Esophagus mucosa (tissue), 1 donor: Measurements from ENCODE around the gene TSEN15. TPM values are rescaled to one million over a fixed set of nuclear protein-coding genes. Genes with fewer than 3 reads are reported as not detected.
A peak's percentile ranks its signal among the peaks of the same experiment; 100 is the strongest.
"Not testable (repeated sequence)": the region's sequence is repeated elsewhere in the genome, so short reads cannot be mapped to it uniquely, and the experiment has no call there.

Source experiments
- ATAC-seq: fragments of 200-7000 bp; cut with Tn5 transposase; one replicate; pipeline ENCODE4 v1.9.1; 2020
- total RNA-seq: library from RNA; stranded (reverse); gene quantifications from one replicate; pipeline ENCODE4 v1.2.4, GENCODE V29; 2023
- donor health status: DM: yes; HTN: yes; CAD: no.

Gene TSEN15
- total RNA-seq, 1 donor from 2014 or later = 19.1 TPM

DNA sequence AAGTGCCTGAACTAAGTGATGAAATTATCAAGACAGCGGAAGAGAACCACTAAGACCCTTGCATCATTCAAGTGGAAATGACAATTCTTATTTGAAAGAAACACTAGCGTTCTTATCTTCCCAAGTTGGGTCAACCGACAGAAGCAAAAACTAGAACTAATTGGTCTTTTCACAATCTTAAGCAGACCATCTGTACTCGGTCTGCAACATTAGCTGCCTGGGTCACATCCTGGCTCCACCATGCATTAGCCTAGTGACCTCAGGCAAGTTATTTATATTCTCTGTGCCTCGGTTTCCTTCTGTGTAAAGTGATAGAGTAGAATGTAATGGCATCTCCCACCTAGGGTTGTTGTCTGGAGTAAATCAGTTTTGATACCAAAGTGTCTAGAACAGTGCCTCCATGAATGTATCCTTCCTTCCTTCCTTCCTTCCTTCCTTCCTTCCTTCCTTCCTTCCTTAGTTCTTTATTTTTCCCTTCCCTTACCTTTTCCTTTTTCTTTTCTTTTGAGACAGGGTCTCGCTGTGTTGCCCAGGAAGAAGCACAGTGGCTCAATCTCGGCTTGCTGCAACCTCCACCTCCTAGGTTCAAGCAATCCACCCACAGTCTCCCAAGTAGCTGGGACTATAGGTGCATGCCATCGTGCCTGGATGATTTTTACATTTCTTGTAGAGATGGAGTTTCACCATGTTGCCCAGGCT is 20.0 kb upstream of the TSEN15 start:
- ATAC-seq = no peak

DNA sequence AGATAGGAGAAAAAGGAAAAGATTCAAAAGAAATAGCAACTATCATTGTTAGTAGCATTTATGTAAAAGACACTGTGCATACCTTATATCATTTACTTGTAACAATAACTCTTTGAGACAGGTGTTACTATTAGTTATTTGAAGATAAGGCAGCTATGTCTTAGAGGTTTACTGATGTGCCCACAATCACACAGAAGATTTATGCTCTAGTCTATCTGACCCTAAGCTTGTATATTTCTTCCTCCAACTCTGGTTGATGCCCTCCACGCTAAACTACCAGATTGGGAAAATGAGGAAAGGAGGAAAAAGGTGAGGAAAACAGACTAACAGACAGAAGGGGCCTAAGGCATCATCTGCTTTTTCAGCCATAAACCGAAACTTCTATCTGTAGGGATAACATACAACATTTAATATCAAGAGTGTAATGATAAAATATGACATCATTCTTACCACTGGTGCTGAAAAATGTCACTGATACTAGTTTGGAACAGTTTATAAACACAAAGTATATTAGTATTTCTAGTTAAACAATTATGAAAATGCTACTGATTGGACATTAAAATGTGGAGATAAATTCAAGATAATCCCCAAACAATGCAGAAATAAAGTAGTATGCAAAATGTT is 19.1 kb upstream of the TSEN15 start:
- no peak for ATAC-seq

DNA sequence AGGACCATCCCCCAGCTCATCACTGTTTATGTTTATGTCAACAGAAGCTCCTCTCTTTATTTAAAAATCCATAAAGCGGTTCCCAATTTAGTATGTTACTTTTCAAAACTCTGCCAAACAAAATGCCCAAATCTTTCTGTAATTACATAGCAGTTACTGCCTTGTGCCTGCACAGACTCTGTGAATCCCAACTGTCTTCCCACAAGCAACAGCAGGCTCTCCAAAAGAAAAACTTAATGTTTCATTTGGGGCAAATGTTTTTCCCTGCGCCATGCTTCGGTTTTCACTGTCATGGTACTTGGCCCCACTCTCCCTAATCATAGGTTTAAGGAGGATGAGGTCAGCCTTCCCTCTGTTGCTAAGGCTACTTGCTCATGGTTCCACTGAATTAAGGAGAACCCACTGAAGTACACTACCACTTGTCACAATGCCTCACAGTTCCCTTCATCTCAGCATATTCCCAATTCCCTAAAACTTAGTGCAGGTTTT is 18.6 kb upstream of the TSEN15 start:
- no peak for ATAC-seq

DNA sequence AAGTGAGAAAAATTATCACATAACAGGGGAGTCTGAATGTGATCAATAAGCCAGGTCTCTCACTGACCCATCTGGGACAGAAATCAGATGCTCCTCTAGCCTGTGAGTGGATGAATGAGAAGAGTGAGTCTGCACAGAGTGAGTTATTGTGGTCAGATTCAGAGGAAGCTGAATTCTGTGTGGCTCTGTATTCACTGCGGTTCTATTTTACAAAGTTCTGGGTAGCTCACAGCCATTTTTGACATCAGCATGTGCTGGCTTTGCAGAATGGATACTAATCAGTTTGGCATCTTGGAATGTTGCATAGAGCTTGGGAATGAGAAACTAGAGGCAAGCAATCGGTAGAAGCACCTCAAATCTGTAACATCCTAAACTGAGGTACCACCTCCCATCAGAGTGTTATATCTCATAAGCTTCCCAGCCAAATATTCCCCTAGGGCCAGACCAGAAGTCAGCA is 17.8 kb upstream of the TSEN15 start:
- no peak for ATAC-seq

DNA sequence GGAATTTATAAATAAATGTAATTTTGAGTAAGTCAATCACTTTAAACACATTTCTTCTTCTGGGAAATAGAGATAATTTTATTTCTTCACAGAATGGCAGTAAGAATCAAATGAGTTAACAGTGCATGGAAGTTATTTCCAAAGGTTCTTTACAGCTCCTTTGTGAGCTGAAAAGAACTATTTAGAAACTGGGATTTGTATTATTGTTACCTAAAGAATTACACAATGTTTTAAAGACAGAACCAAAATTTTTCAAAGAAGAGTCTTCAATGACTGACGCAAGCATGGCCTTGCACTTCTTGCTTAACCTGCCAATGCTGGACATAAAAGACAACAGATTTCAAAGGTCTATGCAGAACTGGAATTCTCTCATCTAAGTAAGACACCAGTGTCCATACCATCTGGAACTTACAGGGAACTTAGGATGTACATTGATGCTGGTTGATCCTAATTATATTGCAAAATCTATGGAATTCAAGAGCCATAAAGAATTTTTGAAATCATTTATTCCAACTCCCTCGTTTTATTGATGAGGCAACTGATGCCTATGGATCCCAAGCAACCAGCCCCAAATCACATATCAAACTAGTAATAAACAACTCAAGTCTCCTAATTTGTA is 16.7 kb upstream of the TSEN15 start:
- no peak for ATAC-seq

DNA sequence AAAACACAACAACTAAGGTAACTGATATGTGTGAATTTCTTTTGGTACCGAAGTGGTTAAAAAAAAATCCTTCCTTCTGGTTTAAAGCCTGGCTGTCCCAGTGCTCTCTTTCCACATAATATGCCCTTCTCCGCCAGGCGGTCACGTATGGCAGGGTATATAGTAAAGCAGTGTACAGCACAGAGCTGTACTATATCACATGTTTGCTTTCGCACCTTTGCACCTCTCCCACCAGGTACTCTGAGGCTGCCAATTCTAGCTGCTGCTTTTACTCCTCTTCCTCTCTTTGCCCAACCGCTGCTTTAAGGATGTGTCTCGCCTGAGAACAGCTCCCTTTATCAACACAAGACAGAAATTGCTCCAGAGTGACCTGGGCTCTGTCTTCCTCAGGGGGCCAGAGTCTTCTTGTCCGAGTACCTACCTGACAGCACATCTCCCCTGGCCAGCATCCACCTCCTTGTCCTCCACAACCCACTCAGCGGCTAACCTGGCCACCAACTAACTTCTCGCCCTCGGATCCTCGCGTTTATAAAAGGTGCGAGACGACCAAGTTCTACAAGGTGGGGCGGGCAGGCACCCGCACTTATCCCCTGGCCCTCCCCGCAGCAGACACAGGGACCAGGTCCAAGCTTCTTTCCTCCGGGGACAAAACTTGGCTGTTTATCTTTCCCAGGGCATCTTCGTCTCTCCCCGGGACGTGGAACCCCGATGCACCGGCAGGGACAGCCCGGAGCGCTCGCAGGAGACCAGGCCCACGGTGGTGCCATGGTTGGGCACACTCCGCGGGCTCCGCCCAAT is 15.6 kb upstream of the TSEN15 start:
- no peak for ATAC-seq

DNA sequence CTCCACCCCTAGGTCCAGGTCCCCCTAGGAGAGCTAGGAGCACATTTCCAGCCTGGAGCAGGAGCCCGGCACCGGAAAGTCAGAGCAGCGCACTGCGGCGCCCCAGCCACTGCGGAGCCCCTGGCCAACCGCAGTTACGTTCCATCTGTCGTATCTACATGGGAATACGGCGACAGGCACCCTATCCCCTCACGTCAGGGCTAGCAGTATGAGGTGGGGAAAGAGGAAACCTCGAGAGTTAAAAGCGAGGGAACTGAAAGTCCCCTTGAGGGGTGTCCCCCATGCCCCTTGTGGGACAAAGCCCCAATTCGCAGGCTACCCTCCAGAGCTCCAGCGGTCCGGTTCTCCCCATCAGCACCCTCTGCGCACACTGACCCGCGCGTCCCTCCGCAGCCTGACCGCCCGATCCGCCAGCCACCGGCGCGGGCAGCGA is 15.0 kb upstream of the TSEN15 start:
- ATAC-seq = peak; percentile 41

DNA sequence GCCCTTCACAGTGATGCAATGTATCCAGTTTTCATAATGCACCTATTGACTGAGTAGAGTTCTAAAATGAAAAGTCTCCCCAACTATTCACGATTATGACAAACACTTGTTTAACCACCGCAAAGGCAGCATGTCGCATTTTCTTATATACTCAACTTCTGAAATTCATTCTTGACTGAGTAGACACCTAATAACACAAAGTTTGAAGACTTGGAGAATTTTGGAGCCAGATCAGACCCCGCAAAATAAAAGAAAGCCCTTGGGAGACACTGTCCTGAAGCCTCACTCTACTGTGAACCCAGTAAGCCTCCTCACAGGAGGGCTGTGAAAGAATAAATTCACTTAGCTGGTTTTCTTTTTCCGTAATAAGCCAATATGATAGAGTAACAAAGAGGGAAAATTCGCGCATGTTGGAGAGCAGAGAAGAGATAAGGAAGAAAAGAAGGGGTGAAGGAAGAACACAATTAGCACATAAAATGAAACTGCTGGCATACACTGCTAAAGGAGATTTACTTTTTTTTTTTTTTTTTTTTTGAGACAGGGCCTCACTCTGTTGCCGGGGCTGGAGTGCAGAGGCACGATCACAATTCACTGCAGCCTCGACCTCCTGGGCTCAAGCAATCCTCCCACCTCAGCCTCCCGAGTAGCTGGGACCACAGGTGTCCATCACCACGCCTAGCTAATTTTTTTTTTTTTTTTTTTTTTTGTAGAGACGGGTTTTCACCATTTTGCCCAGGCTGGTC is 13.5 kb upstream of the TSEN15 start:
- ATAC-seq = no peak

DNA sequence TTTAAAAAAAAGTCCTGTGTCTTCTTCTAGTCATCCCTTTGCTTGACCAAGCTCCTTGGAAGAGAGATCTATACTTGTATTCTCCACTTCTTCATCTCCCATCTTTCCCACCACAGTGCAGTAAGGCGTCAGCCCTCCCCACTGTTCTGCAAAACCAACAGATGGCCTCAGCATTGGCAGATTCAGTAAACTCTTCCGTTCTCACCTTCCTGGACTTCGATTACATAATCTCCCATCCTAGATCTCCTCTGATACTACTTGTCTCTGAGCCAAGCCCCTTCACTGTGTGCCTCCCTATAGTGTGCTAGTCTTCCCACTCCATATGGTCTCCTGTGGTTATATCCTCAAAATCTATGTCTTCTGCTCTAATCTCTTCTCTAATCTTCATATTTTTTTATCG is 12.4 kb upstream of the TSEN15 start:
- ATAC-seq = no peak

DNA sequence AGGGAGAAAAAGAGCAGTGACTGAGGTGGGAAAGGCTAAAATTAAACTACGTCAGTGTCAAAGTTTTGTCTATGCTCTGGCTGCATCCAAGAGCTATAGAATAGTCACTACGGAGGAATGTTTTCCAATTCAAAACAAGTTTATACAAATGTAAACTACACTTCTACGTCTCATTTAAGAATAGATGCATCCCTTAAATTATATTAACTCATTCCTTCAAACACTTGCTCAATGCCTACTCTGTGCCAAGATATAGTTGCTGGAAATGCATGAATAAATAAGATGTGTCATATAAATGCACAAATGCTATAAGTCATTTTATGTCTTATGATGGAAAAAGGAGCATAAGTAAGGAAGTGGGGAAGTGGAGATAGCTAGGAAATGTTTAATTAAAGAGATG is 9.8 kb upstream of the TSEN15 start:
- no peak for ATAC-seq

DNA sequence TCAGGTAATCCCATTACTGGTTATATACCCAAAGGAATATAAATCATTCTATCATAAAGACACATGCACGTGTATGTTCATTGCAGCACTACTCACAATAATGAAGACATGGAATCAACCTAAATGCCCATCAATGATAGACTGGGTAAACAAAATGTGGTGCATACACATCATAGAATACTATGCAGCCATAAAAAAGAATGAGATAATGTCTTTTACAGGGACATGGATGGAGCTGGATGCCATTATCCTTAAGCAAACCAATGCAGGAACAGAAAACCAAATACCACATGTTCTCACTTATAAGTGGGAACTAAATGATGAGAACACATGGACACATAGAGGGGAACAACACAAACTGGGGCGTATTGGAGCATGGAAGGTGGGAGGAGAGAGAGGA is 8.2 kb upstream of the TSEN15 start:
- not testable (repeated sequence) for ATAC-seq

DNA sequence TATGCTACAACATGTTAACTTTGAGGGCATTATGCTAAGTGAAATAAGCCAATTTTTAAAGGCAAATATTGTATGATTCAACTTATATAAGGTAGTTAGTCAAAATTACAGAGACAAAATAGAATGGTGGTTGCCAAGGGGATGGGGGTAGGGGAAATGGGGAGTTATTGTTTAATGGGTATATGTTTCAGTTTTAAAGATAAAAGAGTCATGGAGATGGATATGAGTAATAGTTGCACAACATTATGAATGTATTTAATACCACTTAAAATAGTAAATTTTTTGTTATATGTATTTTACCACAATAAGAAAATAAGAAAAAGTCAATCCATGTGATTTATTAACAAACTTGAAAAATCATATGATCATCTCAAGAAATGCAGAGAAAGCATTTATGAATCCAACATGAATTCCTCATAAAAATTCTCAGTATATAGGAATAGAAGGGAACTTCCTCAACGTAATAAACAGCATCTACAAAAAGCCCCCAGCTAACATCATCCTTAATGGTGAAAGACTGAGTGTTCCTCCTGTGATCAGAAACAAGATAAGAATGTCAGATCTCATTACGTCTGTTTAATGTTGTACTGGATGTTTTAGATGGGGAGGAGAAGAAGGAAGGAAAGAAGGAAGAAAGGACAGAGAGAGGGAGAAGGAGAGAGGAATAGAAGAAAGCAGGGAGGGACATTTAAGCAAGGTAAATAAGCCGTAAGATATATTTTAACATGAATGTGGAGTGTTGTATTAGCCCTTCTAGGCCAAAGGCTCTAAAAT is 6.7 kb upstream of the TSEN15 start:
- no peak for ATAC-seq

DNA sequence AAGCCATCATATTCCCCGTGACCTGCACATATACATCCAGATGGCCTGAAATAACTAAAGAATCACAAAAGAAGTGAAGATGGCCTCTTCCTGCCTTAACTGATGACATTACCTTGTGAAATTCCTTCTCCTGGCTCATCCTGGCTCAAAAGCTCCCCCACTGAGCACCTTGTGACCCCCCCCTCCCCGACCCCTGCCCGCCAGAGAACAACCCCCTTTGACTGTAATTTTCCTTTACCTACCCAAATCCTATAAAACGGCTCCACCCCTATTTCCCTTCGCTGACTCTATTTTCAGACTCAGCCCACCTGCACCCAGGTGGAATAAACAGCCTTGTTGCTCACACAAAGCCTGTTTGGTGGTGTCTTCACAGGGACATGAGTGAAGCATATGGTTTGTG is 4.0 kb upstream of the TSEN15 start:
- not testable (repeated sequence) for ATAC-seq

DNA sequence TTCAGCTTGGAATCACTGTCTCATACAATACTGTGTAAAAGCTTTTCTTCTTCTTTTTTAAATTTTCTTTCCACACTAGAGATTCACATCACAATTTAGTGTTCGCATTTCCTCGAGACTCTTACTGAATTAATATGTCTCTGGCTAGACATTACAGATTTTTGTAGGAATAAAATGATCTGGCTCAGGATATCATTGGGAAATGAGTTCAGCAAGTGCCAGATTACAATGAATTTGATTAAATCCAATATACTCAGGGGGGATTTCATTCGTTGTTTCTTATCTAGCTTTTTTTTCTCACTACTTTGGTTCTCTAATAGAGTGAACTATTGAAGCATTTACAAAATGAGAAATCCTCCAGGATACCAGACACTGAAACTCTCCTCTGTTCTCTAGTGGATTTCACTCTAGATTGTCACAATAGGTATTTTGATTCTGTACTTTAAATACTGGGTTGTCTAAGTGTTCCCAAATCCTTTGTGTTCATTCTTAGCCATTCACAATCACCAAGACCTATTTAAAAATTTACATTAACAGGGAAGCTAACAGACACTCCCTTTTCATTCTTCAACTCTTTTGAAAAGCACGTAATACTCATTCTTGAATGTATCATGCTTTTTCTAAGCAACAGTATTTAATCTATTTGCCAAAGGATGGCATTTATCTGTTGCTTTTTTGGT is 2.8 kb upstream of the TSEN15 start:
- no peak for ATAC-seq

DNA sequence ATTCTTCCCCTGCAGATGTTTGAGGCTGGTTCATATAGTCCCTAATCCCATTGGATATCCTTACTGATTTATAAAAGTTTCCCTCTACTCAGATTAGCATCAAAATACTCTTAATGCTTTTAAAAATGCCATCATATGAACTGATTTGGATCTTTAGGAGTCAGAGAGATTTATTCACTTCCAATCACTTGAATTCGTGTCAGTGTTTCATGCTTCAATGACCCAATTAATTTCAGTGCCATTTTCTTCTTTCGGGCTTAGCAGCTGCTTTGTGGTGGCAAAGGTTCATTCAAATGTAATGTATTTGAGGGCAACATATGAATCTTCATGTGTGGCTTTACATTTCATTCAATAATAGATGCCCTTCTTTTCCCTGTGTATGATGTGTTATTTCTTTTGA is 2.2 kb upstream of the TSEN15 start:
- ATAC-seq = no peak

DNA sequence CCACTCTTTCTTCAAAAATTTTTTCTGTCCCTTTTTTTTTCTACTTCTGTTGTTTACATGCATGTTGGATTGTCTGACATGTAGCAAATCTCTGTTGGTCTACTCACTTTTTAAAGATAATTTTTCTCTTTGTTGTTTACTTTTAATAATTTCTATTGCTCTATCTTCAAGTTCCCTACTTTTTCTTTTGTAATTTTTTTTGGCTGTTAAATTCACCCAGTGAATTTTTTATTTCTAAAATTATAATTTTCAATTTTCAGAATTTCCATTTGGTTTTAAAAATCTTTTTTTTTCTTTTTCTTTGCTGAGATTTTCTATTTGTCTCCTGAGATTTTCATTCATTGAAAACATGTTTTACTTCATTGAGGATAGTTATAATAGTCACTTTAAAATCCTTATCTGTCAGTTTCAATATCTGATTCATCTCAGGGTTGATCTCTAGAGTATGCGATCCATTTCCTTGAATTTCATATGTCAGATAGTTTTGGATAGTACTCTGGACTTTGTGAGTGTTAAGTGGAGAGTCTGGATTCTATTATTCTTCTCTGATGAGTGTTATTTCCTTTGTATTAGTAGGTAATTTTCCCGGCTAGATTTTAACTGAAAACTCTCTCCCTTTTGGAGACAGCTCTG is 1.6 kb upstream of the TSEN15 start:
- ATAC-seq = no peak

DNA sequence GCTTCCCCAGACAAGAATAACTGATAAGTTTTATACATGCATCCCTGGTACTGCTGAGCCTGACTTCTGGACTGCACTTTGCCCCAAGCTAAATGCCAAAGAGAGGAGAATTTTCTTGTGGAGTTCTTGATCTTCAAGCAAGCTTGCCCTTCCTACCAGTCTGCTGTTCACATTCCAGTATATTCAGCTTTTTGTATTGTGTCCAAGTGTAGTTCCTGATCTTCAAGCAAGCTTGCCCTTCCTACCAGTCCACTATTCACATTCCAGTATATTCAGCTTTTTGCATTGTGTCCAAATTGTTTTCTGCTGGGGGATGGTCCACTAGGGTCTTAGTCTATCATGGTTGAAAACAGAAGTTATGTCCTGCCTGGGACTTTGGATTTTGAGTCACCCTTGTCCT is 894 bp upstream of the TSEN15 start:
- ATAC-seq = no peak

DNA sequence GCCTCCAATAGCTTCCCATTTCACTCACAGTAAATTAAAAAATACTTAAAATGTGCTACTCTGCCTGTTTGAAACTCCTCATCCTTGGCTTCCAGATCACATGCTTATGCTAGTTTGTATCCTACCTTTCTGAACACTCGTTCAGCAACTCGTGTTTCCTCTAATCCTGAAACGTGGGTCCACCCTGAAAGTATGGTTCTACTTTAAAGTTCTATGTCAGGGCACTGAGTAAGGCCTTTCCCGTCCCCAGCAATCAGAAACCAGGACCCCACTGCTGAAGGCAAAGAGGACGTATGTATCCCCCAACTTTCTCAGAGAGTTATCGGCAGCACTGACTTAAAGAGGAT is 419 bp upstream of the TSEN15 start:
- peak; percentile 38 for ATAC-seq

DNA sequence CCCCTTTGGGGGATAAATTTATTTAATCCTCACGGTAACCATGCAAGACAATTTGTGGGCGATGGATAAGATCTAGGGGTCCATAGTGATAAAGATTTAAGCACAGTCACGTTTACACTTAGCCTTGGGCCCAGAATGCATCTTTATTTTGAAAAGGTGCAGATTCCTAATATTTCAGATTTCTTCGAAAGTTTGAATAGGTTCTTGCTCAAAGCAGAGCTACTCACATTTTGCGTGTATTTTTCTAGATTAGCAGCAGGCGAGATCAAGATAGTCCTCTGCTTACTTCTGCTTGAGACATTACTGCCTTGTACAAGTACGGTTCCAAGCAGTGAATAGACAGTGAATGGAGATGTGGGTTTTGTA is 647 bp downstream of the TSEN15 start:
- ATAC-seq = no peak

DNA sequence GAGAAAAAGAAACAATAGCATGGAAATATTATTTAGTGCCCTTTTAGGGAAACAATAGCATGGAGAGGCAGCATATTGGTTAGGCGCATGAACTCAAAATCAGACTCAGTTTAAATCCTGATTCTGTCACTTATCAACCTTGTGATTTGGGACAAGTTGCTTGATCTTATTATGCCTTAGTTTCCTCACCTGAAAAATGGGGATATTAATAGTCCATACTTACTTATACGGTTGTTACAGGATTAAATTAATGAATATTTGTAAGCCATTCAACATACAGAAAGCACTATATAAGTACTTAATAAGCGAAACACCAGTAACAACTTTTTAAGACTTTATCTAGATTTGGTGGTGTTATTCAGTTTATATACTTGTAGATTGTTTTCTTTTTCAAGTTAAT is 1.2 kb downstream of the TSEN15 start:
- no peak for ATAC-seq

DNA sequence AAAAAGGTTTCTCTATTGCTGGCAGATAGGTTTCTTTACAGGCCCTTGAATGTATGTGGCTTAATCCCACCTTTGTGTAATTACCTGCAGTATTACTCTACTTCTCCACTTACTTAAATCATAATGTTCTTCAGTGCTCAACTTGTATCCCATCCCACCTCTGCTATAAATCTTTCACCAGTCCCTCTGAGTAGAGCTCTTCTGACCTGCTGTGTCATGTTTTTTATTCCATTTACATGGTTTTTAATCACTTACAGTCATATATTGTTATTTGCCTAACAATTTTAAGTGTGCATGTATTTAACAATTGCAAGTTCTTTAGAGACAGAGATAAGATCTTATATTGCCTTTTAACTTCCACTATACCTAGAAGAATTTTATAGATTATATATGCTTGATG is 2.4 kb downstream of the TSEN15 start:
- ATAC-seq = no peak
